GM23338 (cell line): ENCODE measurements around the gene CCDC30. TPM values are rescaled to one million over a fixed set of nuclear protein-coding genes. Genes with fewer than 3 reads are reported as not detected.
A peak's percentile ranks its signal among the peaks of the same experiment; 100 is the strongest.

Experiments
- ATAC-seq: fragments of 200-7000 bp; cut with Tn5 transposase; 3 replicates; pipeline ENCODE4 v1.9.1; 2020
- DNase-seq: peaks from one replicate; pipeline ENCODE4 v3.0.0-alpha.2; 2015; ENCODE audit warnings: low spot score
- H2AFZ ChIP-seq: fragments of 200-600 bp; sonication (generic); 2 replicates; pipeline ENCODE4 v1.8.0; 2016; ENCODE audit warnings: antibody characterized with exemption, mild to moderate bottlenecking, moderate library complexity
- H3F3A ChIP-seq: fragments of 200-600 bp; sonication (generic); replicated peaks from 2 replicates; pipeline ENCODE4 v1.8.0; 2017; ENCODE audit warnings: antibody characterized with exemption, mixed run types, low read depth
- H3K27ac ChIP-seq: fragments of 200-600 bp; sonication (generic); 2 replicates; pipeline ENCODE4 v1.6.1; 2016; ENCODE audit warnings: low read depth
- H3K27me3 ChIP-seq: fragments of 200-600 bp; sonication (generic); 2 replicates; pipeline ENCODE4 v1.8.0; 2016; ENCODE audit warnings: mild to moderate bottlenecking, mixed run types, moderate library complexity; ENCODE audit not compliant: insufficient read depth
- H3K36me3 ChIP-seq: fragments of 200-600 bp; sonication (generic); 2 replicates; pipeline ENCODE4 v1.8.0; 2016; ENCODE audit warnings: mild to moderate bottlenecking; ENCODE audit not compliant: insufficient read depth
- H3K4me1 ChIP-seq: fragments of 200-600 bp; sonication (generic); 2 replicates; pipeline ENCODE4 v1.8.0; 2016; ENCODE audit warnings: mild to moderate bottlenecking, moderate library complexity; ENCODE audit not compliant: insufficient read depth
- H3K4me2 ChIP-seq: fragments of 200-600 bp; sonication (generic); 2 replicates; pipeline ENCODE4 v1.7.1; 2017; ENCODE audit warnings: mixed run types
- H3K4me3 ChIP-seq: fragments of 200-600 bp; sonication (generic); 2 replicates; pipeline ENCODE4 v1.6.1; 2016; ENCODE audit warnings: mixed run types
- H3K79me2 ChIP-seq: fragments of 200-600 bp; sonication (generic); replicated peaks from 2 replicates; pipeline ENCODE4 v1.8.0; 2017; ENCODE audit warnings: mild to moderate bottlenecking; ENCODE audit not compliant: insufficient read depth
- H3K9me2 ChIP-seq: fragments of 200-600 bp; sonication (generic); 2 replicates; pipeline ENCODE4 v1.8.0; 2017; ENCODE audit not compliant: insufficient read depth
- H4K20me1 ChIP-seq: fragments of 200-600 bp; sonication (generic); replicated peaks from 2 replicates; pipeline ENCODE4 v1.8.0; 2017; ENCODE audit warnings: mild to moderate bottlenecking; ENCODE audit not compliant: insufficient read depth
- H3K27ac Mint-ChIP-seq: 2 replicates; pipeline ENCODE4 v1.8.0; 2020; ENCODE audit warnings: inconsistent platforms, mild to moderate bottlenecking, moderate library complexity, mixed read lengths
- H3K27me3 Mint-ChIP-seq: 3 replicates; pipeline ENCODE4 v1.8.0; 2022; ENCODE audit warnings: low read depth, mild to moderate bottlenecking, moderate library complexity, mixed read lengths, inconsistent platforms; ENCODE audit not compliant: insufficient read depth, poor library complexity
- H3K36me3 Mint-ChIP-seq: 3 replicates; pipeline ENCODE4 v1.8.0; 2021; ENCODE audit warnings: low read depth, mild to moderate bottlenecking, inconsistent platforms, moderate library complexity, mixed read lengths
- H3K4me1 Mint-ChIP-seq: 3 replicates; pipeline ENCODE4 v1.8.0; 2020; ENCODE audit warnings: mild to moderate bottlenecking, inconsistent platforms, mixed read lengths
- H3K4me3 Mint-ChIP-seq: 3 replicates; pipeline ENCODE4 v1.8.0; 2021; ENCODE audit warnings: moderate library complexity, mild to moderate bottlenecking, inconsistent platforms, mixed read lengths
- H3K9me3 Mint-ChIP-seq: 3 replicates; pipeline ENCODE4 v1.8.0; 2020; ENCODE audit warnings: moderate library complexity, mild to moderate bottlenecking, inconsistent platforms, mixed read lengths
- CREB1 ChIP-seq: fragments of 250-450 bp; sonication (Bioruptor Pico); IDR thresholded peaks from 2 replicates; pipeline ENCODE4 v1.5.0; 2020; ENCODE audit warnings: low read depth, mild to moderate bottlenecking, moderate library complexity
- CTCF ChIP-seq, 2 experiments: fragments of 200-600 bp in 1 of 2; sonication (generic) in 1 of 2; conservative IDR thresholded peaks; 2 replicates each; pipeline versions ENCODE4 v1.5.1 to v1.6.1; 2016 to 2017; ENCODE audit warnings: antibody characterized with exemption in 2 of 2, low read depth in 2 of 2, mild to moderate bottlenecking in 2 of 2, moderate library complexity in 1 of 2
- EZH2 ChIP-seq: fragments of 200-600 bp; sonication (generic); IDR thresholded peaks from one replicate; pipeline ENCODE4 v1.8.0; 2017; ENCODE audit warnings: antibody characterized with exemption, mild to moderate bottlenecking, low read depth; ENCODE audit not compliant: unreplicated experiment
- JUNB ChIP-seq: IDR thresholded peaks from one replicate; pipeline ENCODE4 v1.6.1; 2016; ENCODE audit warnings: antibody characterized with exemption; ENCODE audit not compliant: unreplicated experiment
- POLR2AphosphoS5 ChIP-seq: IDR thresholded peaks from 2 replicates; pipeline ENCODE4 v1.6.1; 2016; ENCODE audit warnings: antibody characterized with exemption, low read depth
- ZNF331 ChIP-seq: fragments of 250-450 bp; sonication (Bioruptor Pico); IDR thresholded peaks from 2 replicates; pipeline ENCODE4 v1.5.0; 2020; ENCODE audit warnings: low read depth, mild to moderate bottlenecking, moderate library complexity
- polyA plus RNA-seq: library from polyadenylated mRNA; unstranded; fragments of >200 nt; fragmentation: Nextera tagmentation; extraction: Ambion mirVana; gene quantifications from 2 replicates; pipeline ENCODE4 v1.2.1, GENCODE V29; 2016
- total RNA-seq: library from RNA; depleted of rRNA; stranded (reverse); fragments of >200 nt; shearing (Covaris generic); gene quantifications from 2 replicates; pipeline ENCODE4 v1.2.3, GENCODE V29; 2014
- TF ChIP-seq, protein P1 (sequence below): fragments of 250-450 bp; sonication (Bioruptor Pico); IDR thresholded peaks from 2 replicates; pipeline ENCODE4 v1.5.0; 2020; ENCODE audit warnings: mild to moderate bottlenecking, moderate library complexity
- TF ChIP-seq, protein P2 (sequence below): IDR thresholded peaks from 2 replicates; pipeline ENCODE4 v1.6.1; 2016; ENCODE audit warnings: antibody characterized with exemption

CCDC30 gene
- total and polyA plus RNA-seq, 2 experiments from 2014 or later = 0.56 to 1.8 TPM

- H3K36me3 Mint-ChIP-seq = no peaks in the 10 kb centered on the region
- no peak overlapping the region for H3K4me3 ChIP-seq
- peaks cover 33% of the 10 kb centered on the region for H3K4me1 Mint-ChIP-seq
- H3K9me2 ChIP-seq = no peaks in the 10 kb centered on the region
- H3K79me2 ChIP-seq = no peaks in the 10 kb centered on the region
- H3K9me3 Mint-ChIP-seq = no peaks in the 10 kb centered on the region
- peaks cover 9% of the 10 kb centered on the region for H3K27me3 Mint-ChIP-seq
- ATAC-seq (no peak), DNase-seq (no peak)
- no peaks in the 10 kb centered on the region for H3F3A ChIP-seq
- TF ChIP-seq CREB1 (no peak), ZNF331 (no peak), EZH2 (no peak), JUNB (no peak), CTCF (conservative IDR thresholded peaks at IDR 0.05; ENCODE audit: low read depth in 2 of 2) (no peak), POLR2AphosphoS5 (no peak)
- TF ChIP-seq, protein P1, sequence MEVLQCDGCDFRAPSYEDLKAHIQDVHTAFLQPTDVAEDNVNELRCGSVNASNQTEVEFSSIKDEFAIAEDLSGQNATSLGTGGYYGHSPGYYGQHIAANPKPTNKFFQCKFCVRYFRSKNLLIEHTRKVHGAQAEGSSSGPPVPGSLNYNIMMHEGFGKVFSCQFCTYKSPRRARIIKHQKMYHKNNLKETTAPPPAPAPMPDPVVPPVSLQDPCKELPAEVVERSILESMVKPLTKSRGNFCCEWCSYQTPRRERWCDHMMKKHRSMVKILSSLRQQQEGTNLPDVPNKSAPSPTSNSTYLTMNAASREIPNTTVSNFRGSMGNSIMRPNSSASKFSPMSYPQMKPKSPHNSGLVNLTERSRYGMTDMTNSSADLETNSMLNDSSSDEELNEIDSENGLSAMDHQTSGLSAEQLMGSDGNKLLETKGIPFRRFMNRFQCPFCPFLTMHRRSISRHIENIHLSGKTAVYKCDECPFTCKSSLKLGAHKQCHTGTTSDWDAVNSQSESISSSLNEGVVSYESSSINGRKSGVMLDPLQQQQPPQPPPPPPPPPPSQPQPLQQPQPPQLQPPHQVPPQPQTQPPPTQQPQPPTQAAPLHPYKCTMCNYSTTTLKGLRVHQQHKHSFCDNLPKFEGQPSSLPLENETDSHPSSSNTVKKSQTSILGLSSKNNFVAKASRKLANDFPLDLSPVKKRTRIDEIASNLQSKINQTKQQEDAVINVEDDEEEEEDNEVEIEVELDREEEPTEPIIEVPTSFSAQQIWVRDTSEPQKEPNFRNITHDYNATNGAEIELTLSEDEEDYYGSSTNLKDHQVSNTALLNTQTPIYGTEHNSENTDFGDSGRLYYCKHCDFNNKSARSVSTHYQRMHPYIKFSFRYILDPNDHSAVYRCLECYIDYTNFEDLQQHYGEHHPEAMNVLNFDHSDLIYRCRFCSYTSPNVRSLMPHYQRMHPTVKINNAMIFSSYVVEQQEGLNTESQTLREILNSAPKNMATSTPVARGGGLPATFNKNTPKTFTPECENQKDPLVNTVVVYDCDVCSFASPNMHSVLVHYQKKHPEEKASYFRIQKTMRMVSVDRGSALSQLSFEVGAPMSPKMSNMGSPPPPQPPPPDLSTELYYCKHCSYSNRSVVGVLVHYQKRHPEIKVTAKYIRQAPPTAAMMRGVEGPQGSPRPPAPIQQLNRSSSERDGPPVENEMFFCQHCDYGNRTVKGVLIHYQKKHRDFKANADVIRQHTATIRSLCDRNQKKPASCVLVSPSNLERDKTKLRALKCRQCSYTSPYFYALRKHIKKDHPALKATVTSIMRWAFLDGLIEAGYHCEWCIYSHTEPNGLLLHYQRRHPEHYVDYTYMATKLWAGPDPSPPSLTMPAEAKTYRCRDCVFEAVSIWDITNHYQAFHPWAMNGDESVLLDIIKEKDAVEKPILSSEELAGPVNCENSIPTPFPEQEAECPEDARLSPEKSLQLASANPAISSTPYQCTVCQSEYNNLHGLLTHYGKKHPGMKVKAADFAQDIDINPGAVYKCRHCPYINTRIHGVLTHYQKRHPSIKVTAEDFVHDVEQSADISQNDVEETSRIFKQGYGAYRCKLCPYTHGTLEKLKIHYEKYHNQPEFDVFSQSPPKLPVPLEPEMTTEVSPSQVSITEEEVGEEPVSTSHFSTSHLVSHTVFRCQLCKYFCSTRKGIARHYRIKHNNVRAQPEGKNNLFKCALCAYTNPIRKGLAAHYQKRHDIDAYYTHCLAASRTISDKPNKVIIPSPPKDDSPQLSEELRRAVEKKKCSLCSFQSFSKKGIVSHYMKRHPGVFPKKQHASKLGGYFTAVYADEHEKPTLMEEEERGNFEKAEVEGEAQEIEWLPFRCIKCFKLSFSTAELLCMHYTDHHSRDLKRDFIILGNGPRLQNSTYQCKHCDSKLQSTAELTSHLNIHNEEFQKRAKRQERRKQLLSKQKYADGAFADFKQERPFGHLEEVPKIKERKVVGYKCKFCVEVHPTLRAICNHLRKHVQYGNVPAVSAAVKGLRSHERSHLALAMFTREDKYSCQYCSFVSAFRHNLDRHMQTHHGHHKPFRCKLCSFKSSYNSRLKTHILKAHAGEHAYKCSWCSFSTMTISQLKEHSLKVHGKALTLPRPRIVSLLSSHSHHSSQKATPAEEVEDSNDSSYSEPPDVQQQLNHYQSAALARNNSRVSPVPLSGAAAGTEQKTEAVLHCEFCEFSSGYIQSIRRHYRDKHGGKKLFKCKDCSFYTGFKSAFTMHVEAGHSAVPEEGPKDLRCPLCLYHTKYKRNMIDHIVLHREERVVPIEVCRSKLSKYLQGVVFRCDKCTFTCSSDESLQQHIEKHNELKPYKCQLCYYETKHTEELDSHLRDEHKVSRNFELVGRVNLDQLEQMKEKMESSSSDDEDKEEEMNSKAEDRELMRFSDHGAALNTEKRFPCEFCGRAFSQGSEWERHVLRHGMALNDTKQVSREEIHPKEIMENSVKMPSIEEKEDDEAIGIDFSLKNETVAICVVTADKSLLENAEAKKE = no peak
- TF ChIP-seq, protein P2, sequence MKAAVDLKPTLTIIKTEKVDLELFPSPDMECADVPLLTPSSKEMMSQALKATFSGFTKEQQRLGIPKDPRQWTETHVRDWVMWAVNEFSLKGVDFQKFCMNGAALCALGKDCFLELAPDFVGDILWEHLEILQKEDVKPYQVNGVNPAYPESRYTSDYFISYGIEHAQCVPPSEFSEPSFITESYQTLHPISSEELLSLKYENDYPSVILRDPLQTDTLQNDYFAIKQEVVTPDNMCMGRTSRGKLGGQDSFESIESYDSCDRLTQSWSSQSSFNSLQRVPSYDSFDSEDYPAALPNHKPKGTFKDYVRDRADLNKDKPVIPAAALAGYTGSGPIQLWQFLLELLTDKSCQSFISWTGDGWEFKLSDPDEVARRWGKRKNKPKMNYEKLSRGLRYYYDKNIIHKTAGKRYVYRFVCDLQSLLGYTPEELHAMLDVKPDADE = no peak
- no peaks in the 10 kb centered on the region for H3K27me3 ChIP-seq
- H3K36me3 ChIP-seq = no peaks in the 10 kb centered on the region
- H3K27ac ChIP-seq = no peak overlapping the region
- no peak overlapping the region for H3K27ac Mint-ChIP-seq
- peak overlapping the region; percentile 49; the same call in 1 of the 2 replicates for H2AFZ ChIP-seq
- no peak overlapping the region for H3K4me3 Mint-ChIP-seq
- no peaks in the 10 kb centered on the region for H4K20me1 ChIP-seq
- peaks cover 13% of the 10 kb centered on the region for H3K4me1 ChIP-seq
- H3K4me2 ChIP-seq = no peak overlapping the region
These were observed 39.4 kb upstream of the CCDC30 start for GRCh38 chr1:42423681-42424080.
